Measurements from ENCODE around the gene LCLAT1.

DNA sequence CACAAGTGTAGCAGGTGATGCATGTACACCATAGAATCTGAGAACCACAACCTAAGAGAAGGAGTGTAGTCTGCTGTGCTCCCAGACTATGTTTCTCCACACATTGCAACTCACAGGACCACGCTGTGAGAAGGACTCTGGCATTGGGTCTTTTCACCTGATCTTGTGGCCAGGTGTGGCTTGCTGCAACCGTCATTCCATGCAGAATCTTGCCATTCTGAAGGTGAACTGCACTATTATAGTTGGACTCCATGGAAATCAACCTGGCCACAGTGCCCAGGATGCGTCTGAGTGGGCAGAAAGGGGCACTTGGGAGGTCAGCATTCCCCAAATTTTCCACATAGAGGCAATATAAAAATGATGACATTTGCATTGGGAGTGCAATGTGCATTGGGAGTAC lies 237.9 kb downstream of the LCLAT1 start:
- TF ChIP-seq, protein P1, sequence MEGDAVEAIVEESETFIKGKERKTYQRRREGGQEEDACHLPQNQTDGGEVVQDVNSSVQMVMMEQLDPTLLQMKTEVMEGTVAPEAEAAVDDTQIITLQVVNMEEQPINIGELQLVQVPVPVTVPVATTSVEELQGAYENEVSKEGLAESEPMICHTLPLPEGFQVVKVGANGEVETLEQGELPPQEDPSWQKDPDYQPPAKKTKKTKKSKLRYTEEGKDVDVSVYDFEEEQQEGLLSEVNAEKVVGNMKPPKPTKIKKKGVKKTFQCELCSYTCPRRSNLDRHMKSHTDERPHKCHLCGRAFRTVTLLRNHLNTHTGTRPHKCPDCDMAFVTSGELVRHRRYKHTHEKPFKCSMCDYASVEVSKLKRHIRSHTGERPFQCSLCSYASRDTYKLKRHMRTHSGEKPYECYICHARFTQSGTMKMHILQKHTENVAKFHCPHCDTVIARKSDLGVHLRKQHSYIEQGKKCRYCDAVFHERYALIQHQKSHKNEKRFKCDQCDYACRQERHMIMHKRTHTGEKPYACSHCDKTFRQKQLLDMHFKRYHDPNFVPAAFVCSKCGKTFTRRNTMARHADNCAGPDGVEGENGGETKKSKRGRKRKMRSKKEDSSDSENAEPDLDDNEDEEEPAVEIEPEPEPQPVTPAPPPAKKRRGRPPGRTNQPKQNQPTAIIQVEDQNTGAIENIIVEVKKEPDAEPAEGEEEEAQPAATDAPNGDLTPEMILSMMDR (IDR thresholded peaks at IDR 0.05; ENCODE audit: insufficient read depth, low read length, poor library complexity, severe bottlenecking), result no peak
- TF ChIP-seq EZH2phosphoT487 (conservative IDR thresholded peaks at IDR 0.05; ENCODE audit: low read length), result no peak
